HK-2 (cell line): Measurements from ENCODE around the gene SPIN1.
A peak's percentile ranks its signal among the peaks of the same experiment; 100 is the strongest.

Source experiments
- DNase-seq: peaks from one replicate; pipeline ENCODE4 v3.0.0-alpha.2; 2018; ENCODE audit not compliant: unreplicated experiment

SPIN1 gene

GRCh38 chr9:88436379-88436778, 48.1 kb downstream of the SPIN1 start:
- DNase-seq = no peak

- DNase-seq = no peak
Observed at GRCh38 chr9:88437210-88438146, 49.2 kb downstream of the SPIN1 start.

GRCh38 chr9:88438811-88439210, 50.6 kb downstream of the SPIN1 start:
- no peak for DNase-seq

- DNase-seq = no peak
Observed at GRCh38 chr9:88441301-88442007, 53.2 kb downstream of the SPIN1 start.

- DNase-seq = no peak
Observed at GRCh38 chr9:88443480-88444113, 55.4 kb downstream of the SPIN1 start.

- no peak for DNase-seq
Observed at GRCh38 chr9:88446728-88447127, 58.5 kb downstream of the SPIN1 start.

GRCh38 chr9:88447431-88447830, 59.2 kb downstream of the SPIN1 start:
- DNase-seq = no peak

GRCh38 chr9:88451160-88451559, 62.9 kb downstream of the SPIN1 start:
- no peak for DNase-seq

GRCh38 chr9:88458716-88459465, 70.6 kb downstream of the SPIN1 start:
- no peak for DNase-seq

- DNase-seq = no peak
Observed at GRCh38 chr9:88460587-88461332, 72.5 kb downstream of the SPIN1 start.

GRCh38 chr9:88462191-88462590, 73.9 kb downstream of the SPIN1 start:
- DNase-seq = no peak

GRCh38 chr9:88464851-88465250, 76.6 kb downstream of the SPIN1 start:
- no peak for DNase-seq

GRCh38 chr9:88468226-88468625, 80.0 kb downstream of the SPIN1 start:
- no peak for DNase-seq

GRCh38 chr9:88476491-88477271, 88.4 kb downstream of the SPIN1 start:
- DNase-seq = peak; percentile 75

- peak; percentile 24 for DNase-seq
Observed at GRCh38 chr9:88477300-88477751, 89.1 kb downstream of the SPIN1 start.

- no peak for DNase-seq
Observed at GRCh38 chr9:88478246-88478645, 90.0 kb downstream of the SPIN1 start.

- no peak for DNase-seq
Observed at GRCh38 chr9:88481933-88482332, 93.7 kb downstream of the SPIN1 start.

- no peak for DNase-seq
Observed at GRCh38 chr9:88488166-88488565, 99.9 kb downstream of the SPIN1 start.

- no peak for DNase-seq
Observed at GRCh38 chr9:88494983-88495721, 106.9 kb downstream of the SPIN1 start.
